ENCODE measurements around the gene GID4. TPM values are rescaled to one million over a fixed set of nuclear protein-coding genes. Genes with fewer than 3 reads are reported as not detected.

Gene GID4
- total RNA-seq, 2 experiments from 2014 or later = 6.1 to 6.2 TPM

DNA sequence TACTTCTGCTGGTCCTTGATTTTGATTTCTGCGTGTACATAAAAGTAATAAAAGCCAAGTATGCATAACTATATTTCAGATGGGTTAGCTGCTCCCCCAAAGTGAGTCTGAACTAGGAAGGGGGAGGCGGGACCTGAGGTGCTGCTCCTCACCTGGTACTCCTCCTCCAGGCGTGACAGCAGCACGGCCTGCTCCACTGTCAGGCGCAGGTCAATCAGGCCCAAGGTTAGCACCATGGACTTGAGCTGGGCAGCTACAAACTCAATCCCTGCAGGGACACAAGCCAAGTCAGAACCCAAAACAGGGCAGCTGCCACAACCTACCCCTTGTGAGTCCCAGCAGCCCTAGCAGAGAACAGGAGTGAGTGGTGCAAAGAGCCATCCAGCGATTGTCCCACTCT, 18.2 kb upstream of the GID4 start:
- POLR2A ChIA-PET = no interaction called here
- intact Hi-C loops (cut with micrococcal nuclease) = no loop called here

DNA sequence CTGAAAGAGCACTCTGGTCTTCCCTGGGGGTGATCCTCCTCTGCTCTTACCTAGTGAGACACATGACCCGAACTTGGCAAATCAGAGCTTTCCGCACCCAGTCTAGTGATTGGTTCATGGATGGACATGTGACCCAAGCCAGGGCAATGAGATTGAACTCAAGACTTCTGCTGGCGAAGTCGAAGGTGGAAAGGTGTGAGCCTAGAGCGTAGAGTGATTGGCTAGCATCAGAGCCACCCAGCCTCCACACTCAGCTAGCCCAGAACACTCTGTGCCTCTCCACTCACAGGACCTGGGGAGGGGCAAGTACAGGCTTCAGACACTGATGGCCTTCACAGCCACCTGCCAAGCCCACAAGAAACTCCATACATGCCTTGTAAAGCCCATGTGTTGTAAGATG, 17.8 kb upstream of the GID4 start:
- intact Hi-C loops (cut with micrococcal nuclease) = no loop called here
- H3K4me1 Mint-ChIP-seq (ENCODE audit: low read depth) = peaks cover 11% of the 10 kb centered on the region
- peaks cover 9% of the 10 kb centered on the region for H3K36me3 Mint-ChIP-seq
- H3K4me3 Mint-ChIP-seq = no peak overlapping the region
- ChIA-PET CTCF (no interaction called here), POLR2A (no interaction called here)
- no peaks in the 10 kb centered on the region for H3K27me3 Mint-ChIP-seq
- H3K27ac Mint-ChIP-seq = no peak overlapping the region
- DNase-seq = no peak
- no peaks in the 10 kb centered on the region for H3K9me3 Mint-ChIP-seq

More for the DNA sequence above, 18.2 kb upstream of the GID4 start:
- Mint-ChIP-seq H3K36me3 (peaks cover 11% of the 10 kb centered on the region), H3K4me3 (no peak overlapping the region), H3K9me3 (no peaks in the 10 kb centered on the region), H3K4me1 (ENCODE audit: low read depth) (peaks cover 8% of the 10 kb centered on the region), H3K27me3 (no peaks in the 10 kb centered on the region), H3K27ac (no peak overlapping the region)
- CTCF ChIA-PET = interaction anchor here (0.6 kb wide), 1 partner anchor 705 kb away, joined by 3 read pairs; no protein-coding TSS in a partner anchor
- no peak for DNase-seq

GRCh38 chr17:18025241-18025944, 13.8 kb upstream of the GID4 start:
- Mint-ChIP-seq H3K27me3 (no peaks in the 10 kb centered on the region), H3K27ac (no peak overlapping the region), H3K9me3 (no peaks in the 10 kb centered on the region), H3K4me3 (no peak overlapping the region), H3K4me1 (ENCODE audit: low read depth) (peaks cover 13% of the 10 kb centered on the region), H3K36me3 (peaks cover 2% of the 10 kb centered on the region)
- POLR2A ChIA-PET = interaction anchor here (0.6 kb wide), 1 partner anchor 50 kb away, joined by 3 read pairs; no protein-coding TSS in a partner anchor
- CTCF ChIA-PET = interaction anchor here (1.3 to 1.8 kb wide), 3 partner anchors 8 to 134 kb away, joined by 5 to 7 read pairs (median 6); no protein-coding TSS in a partner anchor
- DNase-seq = peak; percentile 65
- intact Hi-C loops (cut with micrococcal nuclease) = no loop called here

DNA sequence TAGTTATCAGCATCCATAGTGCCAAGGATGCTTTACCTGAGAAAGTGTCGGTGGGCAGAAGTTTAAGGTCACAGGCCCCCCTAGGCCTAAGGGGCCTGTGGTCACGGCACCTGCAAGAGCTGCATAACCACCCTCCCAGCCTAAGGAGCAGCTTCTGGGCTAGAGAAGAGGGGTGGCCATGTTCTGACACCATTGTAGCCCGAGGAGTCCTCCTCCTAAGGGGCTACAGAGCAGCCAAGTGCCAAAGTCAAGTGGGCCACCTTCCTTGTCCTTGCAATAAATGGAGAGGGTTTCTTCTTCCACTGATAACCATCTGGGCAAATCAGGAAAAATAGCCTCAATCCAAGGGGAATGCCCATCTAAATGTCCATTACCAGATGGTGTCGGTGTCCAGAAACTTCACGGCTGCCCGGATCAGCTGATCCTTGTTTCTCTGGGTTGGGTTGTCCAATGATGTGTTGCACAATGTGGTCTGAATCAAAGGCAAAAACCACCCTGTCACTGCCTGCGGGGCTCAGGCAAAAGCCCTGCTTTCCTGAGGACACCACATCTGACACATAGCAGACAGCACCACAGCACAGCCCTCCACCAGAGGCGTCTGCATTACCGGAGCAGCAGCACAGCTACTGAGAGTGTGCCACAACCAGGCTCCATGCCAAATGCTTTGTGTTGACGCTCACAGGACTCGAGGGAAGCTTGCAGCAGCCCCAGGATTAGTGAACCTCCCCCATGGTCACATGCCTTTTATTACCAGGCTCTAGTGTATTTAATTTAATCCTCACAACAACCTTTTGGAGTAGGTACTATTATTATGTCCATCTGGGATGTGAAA, 13.0 kb upstream of the GID4 start:
- DNase-seq = peak; percentile 26
- POLR2A ChIA-PET = no interaction called here

GRCh38 chr17:18027280-18027679, 11.9 kb upstream of the GID4 start:
- Mint-ChIP-seq H3K4me3 (no peak overlapping the region), H3K27me3 (no peaks in the 10 kb centered on the region), H3K36me3 (no peaks in the 10 kb centered on the region), H3K9me3 (no peaks in the 10 kb centered on the region), H3K27ac (no peak overlapping the region), H3K4me1 (ENCODE audit: low read depth) (peaks cover 13% of the 10 kb centered on the region)
- ChIA-PET CTCF (no interaction called here), POLR2A (no interaction called here)
- intact Hi-C loops (cut with micrococcal nuclease) = no loop called here
- no peak for DNase-seq

More for the DNA sequence above, 13.0 kb upstream of the GID4 start:
- no peak overlapping the region for H3K4me3 Mint-ChIP-seq
- H3K4me1 Mint-ChIP-seq (ENCODE audit: low read depth) = peaks cover 13% of the 10 kb centered on the region
- H3K27ac Mint-ChIP-seq = no peak overlapping the region
- intact Hi-C loops (cut with micrococcal nuclease) = no loop called here
- CTCF ChIA-PET = no interaction called here
- H3K9me3 Mint-ChIP-seq = no peaks in the 10 kb centered on the region
- peaks cover 2% of the 10 kb centered on the region for H3K36me3 Mint-ChIP-seq
- no peaks in the 10 kb centered on the region for H3K27me3 Mint-ChIP-seq

DNA sequence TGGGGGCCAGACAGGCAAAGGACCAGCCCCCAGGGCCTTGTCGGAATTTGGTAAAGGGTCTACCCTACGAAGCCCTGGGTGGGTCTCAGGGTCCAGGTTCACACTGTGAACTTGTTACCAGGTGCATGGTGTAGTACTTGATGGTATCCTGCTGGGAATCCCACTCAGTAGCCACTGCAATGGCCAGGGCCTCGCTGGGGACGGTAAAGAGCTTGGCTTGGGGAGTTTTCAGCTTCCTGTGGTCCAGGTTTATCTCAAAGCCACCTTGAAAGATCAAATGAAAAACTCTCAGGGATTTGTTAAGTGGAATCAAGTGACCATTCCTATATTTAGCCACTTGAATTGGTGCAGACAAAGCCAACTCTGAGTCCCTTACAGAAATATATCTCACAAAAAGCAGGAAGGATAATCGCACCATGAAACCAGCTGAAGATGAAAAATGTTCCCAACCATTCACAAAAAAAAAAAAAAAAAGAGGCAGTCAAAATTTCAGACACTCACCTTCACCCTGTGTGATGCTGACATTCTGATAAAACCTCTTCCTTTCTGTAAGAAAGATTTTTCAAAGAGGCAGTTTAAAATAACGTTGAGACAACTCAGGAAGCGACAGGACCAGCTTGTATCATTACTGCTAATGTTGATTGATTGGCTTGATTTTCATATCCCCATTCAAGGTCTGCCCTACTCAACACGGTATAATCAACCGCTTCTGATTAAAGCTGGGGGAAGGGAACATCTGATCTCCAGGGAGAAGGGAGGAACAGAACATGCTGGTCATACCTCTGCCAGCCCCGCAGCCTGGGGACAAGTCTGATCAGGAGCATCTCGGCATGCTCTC, 10.9 kb upstream of the GID4 start:
- CTCF ChIA-PET = interaction anchor here (1.1 kb wide), 1 partner anchor 137 kb away, joined by 3 read pairs; no protein-coding TSS in a partner anchor
- POLR2A ChIA-PET = no interaction called here
- H3K4me3 Mint-ChIP-seq = no peak overlapping the region
- no peaks in the 10 kb centered on the region for H3K27me3 Mint-ChIP-seq
- H3K9me3 Mint-ChIP-seq = no peaks in the 10 kb centered on the region
- no peak overlapping the region for H3K27ac Mint-ChIP-seq
- H3K36me3 Mint-ChIP-seq = no peaks in the 10 kb centered on the region
- H3K4me1 Mint-ChIP-seq (ENCODE audit: low read depth) = peaks cover 21% of the 10 kb centered on the region
- intact Hi-C loops (cut with micrococcal nuclease) = no loop called here
- no peak for DNase-seq

DNA sequence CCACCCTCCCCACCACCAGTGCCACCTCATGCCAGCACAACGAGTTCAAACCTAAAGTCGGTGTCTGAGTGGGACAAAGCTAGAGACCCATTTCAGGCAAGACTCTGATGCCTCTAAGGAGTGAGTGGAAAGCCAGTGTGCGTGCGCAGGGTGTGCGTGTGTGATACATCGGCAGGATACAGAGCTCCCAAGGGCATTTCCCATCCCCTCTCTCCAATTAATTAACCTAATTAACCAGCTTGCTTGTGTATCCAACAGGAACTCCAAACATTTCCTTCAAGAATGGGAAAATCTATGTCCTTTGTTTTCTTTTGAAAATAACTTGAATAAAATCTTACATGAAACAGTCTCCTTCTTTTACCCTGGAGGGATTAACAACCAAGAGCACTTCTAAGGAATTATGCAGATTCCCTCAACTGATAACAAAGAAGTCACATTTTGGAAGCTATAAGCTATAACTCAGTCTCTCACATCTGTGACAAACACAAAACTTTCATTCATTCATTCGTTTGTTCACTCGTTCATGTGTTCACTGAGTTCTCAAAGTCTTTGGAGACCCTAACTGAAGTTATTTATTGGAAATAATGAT, 10.2 kb upstream of the GID4 start:
- peaks cover 26% of the 10 kb centered on the region for H3K4me1 Mint-ChIP-seq (ENCODE audit: low read depth)
- H3K9me3 Mint-ChIP-seq = no peaks in the 10 kb centered on the region
- no peaks in the 10 kb centered on the region for H3K27me3 Mint-ChIP-seq
- intact Hi-C loops (cut with micrococcal nuclease) = no loop called here
- H3K4me3 Mint-ChIP-seq = no peak overlapping the region
- POLR2A ChIA-PET = interaction anchor here (1.1 kb wide), 1 partner anchor 93 kb away, joined by 3 read pairs; no protein-coding TSS in a partner anchor
- H3K27ac Mint-ChIP-seq = no peak overlapping the region
- DNase-seq = no peak
- H3K36me3 Mint-ChIP-seq = no peaks in the 10 kb centered on the region
- CTCF ChIA-PET = interaction anchor here (0.6 to 1.1 kb wide), 2 partner anchors 61 to 138 kb away, joined by 3 read pairs; no protein-coding TSS in a partner anchor

DNA sequence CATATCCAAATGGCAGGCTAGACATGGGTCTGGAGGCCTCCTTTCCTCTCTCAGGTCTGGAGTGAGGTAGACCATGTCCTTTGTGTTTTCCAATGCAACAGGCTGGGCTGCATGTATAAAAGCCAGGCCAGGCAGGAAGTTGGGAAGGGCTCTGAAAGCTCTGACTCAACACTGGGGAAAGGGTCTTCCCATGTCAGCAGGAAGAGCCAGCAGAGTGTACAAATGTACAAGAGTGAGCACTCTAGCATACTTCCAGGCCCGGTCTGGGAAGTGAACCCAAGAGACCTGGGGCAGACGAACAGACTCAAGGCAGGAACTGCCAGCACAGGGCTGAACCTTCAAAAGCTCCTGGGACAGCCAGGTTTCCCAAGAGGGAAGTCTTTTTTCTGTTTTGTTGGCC, 7.3 kb upstream of the GID4 start:
- Mint-ChIP-seq H3K27ac (no peak overlapping the region), H3K27me3 (no peaks in the 10 kb centered on the region), H3K4me3 (no peak overlapping the region), H3K36me3 (no peaks in the 10 kb centered on the region), H3K4me1 (ENCODE audit: low read depth) (peaks cover 15% of the 10 kb centered on the region), H3K9me3 (no peaks in the 10 kb centered on the region)
- intact Hi-C loops (cut with micrococcal nuclease) = loop anchor here (10.0 kb wide), 1 partner anchor 277 kb away; no protein-coding TSS in a partner anchor
- CTCF ChIA-PET = interaction anchor here (2.6 kb wide), 2 partner anchors 114 to 140 kb away, joined by 23 to 37 read pairs; no protein-coding TSS in a partner anchor
- POLR2A ChIA-PET = interaction anchor here (0.6 kb wide), 1 partner anchor 201 kb away, joined by 3 read pairs; no protein-coding TSS in a partner anchor
- no peak for DNase-seq

GRCh38 chr17:18033442-18034099, 5.6 kb upstream of the GID4 start:
- intact Hi-C loops (cut with micrococcal nuclease) = loop anchor here (1.0 to 10.0 kb wide), 3 partner anchors 142 to 352 kb away; partner anchors contain the start of gene RAI1
- DNase-seq = peak; percentile 62
- peaks cover 28% of the 10 kb centered on the region for H3K4me1 Mint-ChIP-seq (ENCODE audit: low read depth)
- CTCF ChIA-PET = interaction anchor here (0.6 to 2.6 kb wide), 35 partner anchors 8 to 727 kb away, joined by 3 to 37 read pairs (median 4); partner anchors contain the start of genes DRC3, SREBF1 and TOM1L2
- H3K4me3 Mint-ChIP-seq = no peak overlapping the region
- POLR2A ChIA-PET = interaction anchor here (0.6 to 0.9 kb wide), 2 partner anchors 10 to 64 kb away, joined by 4 read pairs; no protein-coding TSS in a partner anchor
- no peaks in the 10 kb centered on the region for H3K36me3 Mint-ChIP-seq
- H3K27me3 Mint-ChIP-seq = no peaks in the 10 kb centered on the region
- H3K27ac Mint-ChIP-seq = no peak overlapping the region
- H3K9me3 Mint-ChIP-seq = no peaks in the 10 kb centered on the region

- Mint-ChIP-seq H3K4me1 (ENCODE audit: low read depth) (peaks cover 38% of the 10 kb centered on the region), H3K4me3 (no peak overlapping the region), H3K27ac (no peak overlapping the region), H3K27me3 (no peaks in the 10 kb centered on the region), H3K9me3 (no peaks in the 10 kb centered on the region), H3K36me3 (peaks cover 2% of the 10 kb centered on the region)
- intact Hi-C loops (cut with micrococcal nuclease) = loop anchor here (5.0 to 10.0 kb wide), 3 partner anchors 43 to 1498 kb away; no protein-coding TSS in a partner anchor
- CTCF ChIA-PET = interaction anchor here (0.7 to 2.1 kb wide), 4 partner anchors 11 to 147 kb away, joined by 3 to 11 read pairs (median 6); no protein-coding TSS in a partner anchor
- POLR2A ChIA-PET = no interaction called here
- no peak for DNase-seq
Measured at GRCh38 chr17:18035704-18036103, 3.5 kb upstream of the GID4 start.

All from activated CD4-positive, alpha-beta memory T cell treated with anti-CD3 and anti-CD28 coated beads for 36 hours (primary cell).